Activated T-helper 17 cell treated with anti-CD3 and anti-CD28 coated beads, Interleukin-2, amount 50 U/mL, for 72 hours (primary cell): ENCODE data around the gene STAT5B. TPM values are rescaled to one million over a fixed set of nuclear protein-coding genes. Genes with fewer than 3 reads are reported as not detected.
"Not testable (repeated sequence)": the region's sequence is repeated elsewhere in the genome, so short reads cannot be mapped to it uniquely, and the experiment has no call there.

Source experiments
- ATAC-seq: fragments of 150-1000 bp; cut with Tn5 transposase; replicated peaks from 2 replicates; pipeline ENCODE4 v1.10.0; 2021; ENCODE audit warnings: mild to moderate bottlenecking, moderate library complexity
- H3K27ac Mint-ChIP-seq: one replicate; pipeline ENCODE4 v1.8.0; 2022; ENCODE audit warnings: mixed read lengths
- H3K27me3 Mint-ChIP-seq: one replicate; pipeline ENCODE4 v1.8.0; 2022; ENCODE audit warnings: mixed read lengths
- H3K36me3 Mint-ChIP-seq: one replicate; pipeline ENCODE4 v1.8.0; 2022; ENCODE audit warnings: low read depth, mild to moderate bottlenecking, mixed read lengths
- H3K4me1 Mint-ChIP-seq: one replicate; pipeline ENCODE4 v1.8.0; 2022; ENCODE audit warnings: mixed read lengths
- H3K4me3 Mint-ChIP-seq: one replicate; pipeline ENCODE4 v1.8.0; 2022; ENCODE audit warnings: mild to moderate bottlenecking, mixed read lengths
- H3K9me3 Mint-ChIP-seq: one replicate; pipeline ENCODE4 v1.8.0; 2022; ENCODE audit warnings: mixed read lengths
- total RNA-seq, 2 donors: library from RNA; stranded (reverse); gene quantifications; one replicate each; pipeline ENCODE4 v1.2.3, GENCODE V29; 2022

STAT5B gene
- total RNA-seq, 2 donors from 2014 or later: 124 to 255 TPM

GRCh38 chr17:42249681-42250446 is 26.3 kb downstream of the STAT5B start:
- peak overlapping the region; percentile 91 for H3K4me3 Mint-ChIP-seq
- peak; percentile 58 for ATAC-seq
- H3K4me1 Mint-ChIP-seq: peaks cover 52% of the 10 kb centered on the region
- H3K9me3 Mint-ChIP-seq: peaks cover 3% of the 10 kb centered on the region
- H3K27ac Mint-ChIP-seq: peak overlapping the region; percentile 98
- no peaks in the 10 kb centered on the region for H3K27me3 Mint-ChIP-seq
- H3K36me3 Mint-ChIP-seq: peaks cover 60% of the 10 kb centered on the region

GRCh38 chr17:42248351-42249179 is 27.6 kb downstream of the STAT5B start:
- Mint-ChIP-seq H3K4me1 (peaks cover 50% of the 10 kb centered on the region), H3K9me3 (peaks cover 3% of the 10 kb centered on the region), H3K27me3 (no peaks in the 10 kb centered on the region), H3K36me3 (peaks cover 66% of the 10 kb centered on the region), H3K4me3 (peak overlapping the region; percentile 91), H3K27ac (peak overlapping the region; percentile 98)
- ATAC-seq: peak; percentile 72

- peak overlapping the region; percentile 91 for H3K4me3 Mint-ChIP-seq
- no peak for ATAC-seq
- H3K9me3 Mint-ChIP-seq: peaks cover 3% of the 10 kb centered on the region
- H3K4me1 Mint-ChIP-seq: peaks cover 43% of the 10 kb centered on the region
- no peaks in the 10 kb centered on the region for H3K27me3 Mint-ChIP-seq
- H3K27ac Mint-ChIP-seq: peak overlapping the region; percentile 98
- peaks cover 60% of the 10 kb centered on the region for H3K36me3 Mint-ChIP-seq
Observed at GRCh38 chr17:42247734-42248133, 28.5 kb downstream of the STAT5B start.

GRCh38 chr17:42246515-42246914 is 29.7 kb downstream of the STAT5B start:
- Mint-ChIP-seq H3K27ac (peak overlapping the region; percentile 98), H3K9me3 (peaks cover 3% of the 10 kb centered on the region)

GRCh38 chr17:42245183-42245582 is 31.0 kb downstream of the STAT5B start:
- not testable (repeated sequence) for H3K9me3 Mint-ChIP-seq, H3K27me3 Mint-ChIP-seq, H3K4me3 Mint-ChIP-seq, ATAC-seq, H3K27ac Mint-ChIP-seq
- Mint-ChIP-seq H3K36me3 (peaks cover 69% of the 10 kb centered on the region), H3K4me1 (peaks cover 39% of the 10 kb centered on the region)

More at GRCh38 chr17:42246515-42246914, 29.7 kb downstream of the STAT5B start:
- Mint-ChIP-seq H3K4me1 (peaks cover 36% of the 10 kb centered on the region), H3K36me3 (peaks cover 64% of the 10 kb centered on the region), H3K27me3 (no peaks in the 10 kb centered on the region), H3K4me3 (peak overlapping the region; percentile 91)
- peak; percentile 16 for ATAC-seq

- not testable (repeated sequence) for H3K27me3 Mint-ChIP-seq, ATAC-seq
Observed at GRCh38 chr17:42244116-42244515, 32.1 kb downstream of the STAT5B start.

GRCh38 chr17:42243493-42243982 is 32.7 kb downstream of the STAT5B start:
- Mint-ChIP-seq H3K27me3 (no peaks in the 10 kb centered on the region), H3K4me3 (no peak overlapping the region), H3K27ac (no peak overlapping the region), H3K4me1 (peaks cover 30% of the 10 kb centered on the region), H3K9me3 (no peaks in the 10 kb centered on the region), H3K36me3 (peaks cover 67% of the 10 kb centered on the region)
- no peak for ATAC-seq

More at GRCh38 chr17:42244116-42244515, 32.1 kb downstream of the STAT5B start:
- H3K4me1 Mint-ChIP-seq: peaks cover 35% of the 10 kb centered on the region
- H3K36me3 Mint-ChIP-seq: peaks cover 70% of the 10 kb centered on the region
- H3K9me3 Mint-ChIP-seq, H3K4me3 Mint-ChIP-seq, H3K27ac Mint-ChIP-seq: not testable (repeated sequence)

GRCh38 chr17:42241871-42242270 is 34.3 kb downstream of the STAT5B start:
- no peak overlapping the region for H3K4me3 Mint-ChIP-seq
- H3K27me3 Mint-ChIP-seq: no peaks in the 10 kb centered on the region
- ATAC-seq: no peak
- H3K36me3 Mint-ChIP-seq: peaks cover 62% of the 10 kb centered on the region
- H3K4me1 Mint-ChIP-seq: peaks cover 24% of the 10 kb centered on the region
- H3K9me3 Mint-ChIP-seq: no peaks in the 10 kb centered on the region
- H3K27ac Mint-ChIP-seq: no peak overlapping the region

GRCh38 chr17:42240863-42241262 is 35.3 kb downstream of the STAT5B start:
- peaks cover 23% of the 10 kb centered on the region for H3K4me1 Mint-ChIP-seq
- not testable (repeated sequence) for H3K9me3 Mint-ChIP-seq, H3K27me3 Mint-ChIP-seq, H3K4me3 Mint-ChIP-seq, H3K27ac Mint-ChIP-seq, ATAC-seq
- peaks cover 55% of the 10 kb centered on the region for H3K36me3 Mint-ChIP-seq

GRCh38 chr17:42240201-42240600 is 36.0 kb downstream of the STAT5B start:
- no peak for ATAC-seq
- Mint-ChIP-seq H3K27me3 (no peaks in the 10 kb centered on the region), H3K4me3 (no peak overlapping the region), H3K36me3 (peaks cover 52% of the 10 kb centered on the region), H3K9me3 (no peaks in the 10 kb centered on the region), H3K4me1 (peaks cover 23% of the 10 kb centered on the region), H3K27ac (no peak overlapping the region)

- not testable (repeated sequence) for H3K9me3 Mint-ChIP-seq, ATAC-seq, H3K4me3 Mint-ChIP-seq, H3K27ac Mint-ChIP-seq, H3K27me3 Mint-ChIP-seq
- peaks cover 23% of the 10 kb centered on the region for H3K4me1 Mint-ChIP-seq
- H3K36me3 Mint-ChIP-seq: peaks cover 57% of the 10 kb centered on the region
Observed at GRCh38 chr17:42239576-42239975, 36.6 kb downstream of the STAT5B start.

- Mint-ChIP-seq H3K27ac (no peak overlapping the region), H3K9me3 (no peaks in the 10 kb centered on the region), H3K4me1 (peaks cover 22% of the 10 kb centered on the region), H3K36me3 (peaks cover 63% of the 10 kb centered on the region), H3K4me3 (no peak overlapping the region), H3K27me3 (no peaks in the 10 kb centered on the region)
- ATAC-seq: no peak
Observed at GRCh38 chr17:42236760-42237159, 39.4 kb downstream of the STAT5B start.

- Mint-ChIP-seq H3K9me3 (no peaks in the 10 kb centered on the region), H3K4me1 (peaks cover 13% of the 10 kb centered on the region), H3K27me3 (no peaks in the 10 kb centered on the region), H3K36me3 (peaks cover 69% of the 10 kb centered on the region), H3K27ac (peak overlapping the region; percentile 43), H3K4me3 (no peak overlapping the region)
- ATAC-seq: no peak
Observed at GRCh38 chr17:42233994-42234393, 42.2 kb downstream of the STAT5B start.

GRCh38 chr17:42233156-42233555 is 43.0 kb downstream of the STAT5B start:
- Mint-ChIP-seq H3K36me3 (peaks cover 71% of the 10 kb centered on the region), H3K4me1 (peaks cover 16% of the 10 kb centered on the region), H3K9me3 (no peaks in the 10 kb centered on the region), H3K27ac (no peak overlapping the region), H3K27me3 (no peaks in the 10 kb centered on the region), H3K4me3 (no peak overlapping the region)
- ATAC-seq: no peak
